GM23338 (cell line): Measurements from ENCODE around the gene MZT2A. TPM values are rescaled to one million over a fixed set of nuclear protein-coding genes. Genes with fewer than 3 reads are reported as not detected.
"Not testable (repeated sequence)": the region's sequence is repeated elsewhere in the genome, so short reads cannot be mapped to it uniquely, and the experiment has no call there.

ENCODE experiments used
- ATAC-seq: fragments of 200-7000 bp; cut with Tn5 transposase; 3 replicates; pipeline ENCODE4 v1.9.1; 2020
- DNase-seq: peaks from one replicate; pipeline ENCODE4 v3.0.0-alpha.2; 2015; ENCODE audit warnings: low spot score
- H2AFZ ChIP-seq: fragments of 200-600 bp; sonication (generic); 2 replicates; pipeline ENCODE4 v1.8.0; 2016; ENCODE audit warnings: antibody characterized with exemption, mild to moderate bottlenecking, moderate library complexity
- H3F3A ChIP-seq: fragments of 200-600 bp; sonication (generic); replicated peaks from 2 replicates; pipeline ENCODE4 v1.8.0; 2017; ENCODE audit warnings: antibody characterized with exemption, mixed run types, low read depth
- H3K27ac ChIP-seq: fragments of 200-600 bp; sonication (generic); 2 replicates; pipeline ENCODE4 v1.6.1; 2016; ENCODE audit warnings: low read depth
- H3K27me3 ChIP-seq: fragments of 200-600 bp; sonication (generic); 2 replicates; pipeline ENCODE4 v1.8.0; 2016; ENCODE audit warnings: mild to moderate bottlenecking, mixed run types, moderate library complexity; ENCODE audit not compliant: insufficient read depth
- H3K36me3 ChIP-seq: fragments of 200-600 bp; sonication (generic); 2 replicates; pipeline ENCODE4 v1.8.0; 2016; ENCODE audit warnings: mild to moderate bottlenecking; ENCODE audit not compliant: insufficient read depth
- H3K4me1 ChIP-seq: fragments of 200-600 bp; sonication (generic); 2 replicates; pipeline ENCODE4 v1.8.0; 2016; ENCODE audit warnings: mild to moderate bottlenecking, moderate library complexity; ENCODE audit not compliant: insufficient read depth
- H3K4me2 ChIP-seq: fragments of 200-600 bp; sonication (generic); 2 replicates; pipeline ENCODE4 v1.7.1; 2017; ENCODE audit warnings: mixed run types
- H3K4me3 ChIP-seq: fragments of 200-600 bp; sonication (generic); 2 replicates; pipeline ENCODE4 v1.6.1; 2016; ENCODE audit warnings: mixed run types
- H3K79me2 ChIP-seq: fragments of 200-600 bp; sonication (generic); replicated peaks from 2 replicates; pipeline ENCODE4 v1.8.0; 2017; ENCODE audit warnings: mild to moderate bottlenecking; ENCODE audit not compliant: insufficient read depth
- H3K9me2 ChIP-seq: fragments of 200-600 bp; sonication (generic); 2 replicates; pipeline ENCODE4 v1.8.0; 2017; ENCODE audit not compliant: insufficient read depth
- H4K20me1 ChIP-seq: fragments of 200-600 bp; sonication (generic); replicated peaks from 2 replicates; pipeline ENCODE4 v1.8.0; 2017; ENCODE audit warnings: mild to moderate bottlenecking; ENCODE audit not compliant: insufficient read depth
- H3K27ac Mint-ChIP-seq: 2 replicates; pipeline ENCODE4 v1.8.0; 2020; ENCODE audit warnings: inconsistent platforms, mild to moderate bottlenecking, moderate library complexity, mixed read lengths
- H3K27me3 Mint-ChIP-seq: 3 replicates; pipeline ENCODE4 v1.8.0; 2022; ENCODE audit warnings: low read depth, mild to moderate bottlenecking, moderate library complexity, mixed read lengths, inconsistent platforms; ENCODE audit not compliant: insufficient read depth, poor library complexity
- H3K36me3 Mint-ChIP-seq: 3 replicates; pipeline ENCODE4 v1.8.0; 2021; ENCODE audit warnings: low read depth, mild to moderate bottlenecking, inconsistent platforms, moderate library complexity, mixed read lengths
- H3K4me1 Mint-ChIP-seq: 3 replicates; pipeline ENCODE4 v1.8.0; 2020; ENCODE audit warnings: mild to moderate bottlenecking, inconsistent platforms, mixed read lengths
- H3K4me3 Mint-ChIP-seq: 3 replicates; pipeline ENCODE4 v1.8.0; 2021; ENCODE audit warnings: moderate library complexity, mild to moderate bottlenecking, inconsistent platforms, mixed read lengths
- H3K9me3 Mint-ChIP-seq: 3 replicates; pipeline ENCODE4 v1.8.0; 2020; ENCODE audit warnings: moderate library complexity, mild to moderate bottlenecking, inconsistent platforms, mixed read lengths
- CTCF ChIP-seq, 2 experiments: fragments of 200-600 bp in 1 of 2; sonication (generic) in 1 of 2; conservative IDR thresholded peaks; 2 replicates each; pipeline versions ENCODE4 v1.5.1 to v1.6.1; 2016 to 2017; ENCODE audit warnings: antibody characterized with exemption in 2 of 2, low read depth in 2 of 2, mild to moderate bottlenecking in 2 of 2, moderate library complexity in 1 of 2
- EZH2 ChIP-seq: fragments of 200-600 bp; sonication (generic); IDR thresholded peaks from one replicate; pipeline ENCODE4 v1.8.0; 2017; ENCODE audit warnings: antibody characterized with exemption, mild to moderate bottlenecking, low read depth; ENCODE audit not compliant: unreplicated experiment
- EZH2phosphoT487 ChIP-seq: fragments of 200-600 bp; sonication (generic); IDR thresholded peaks from one replicate; pipeline ENCODE4 v1.8.1; 2018; ENCODE audit warnings: antibody characterized with exemption; ENCODE audit not compliant: unreplicated experiment
- polyA plus RNA-seq: library from polyadenylated mRNA; unstranded; fragments of >200 nt; fragmentation: Nextera tagmentation; extraction: Ambion mirVana; gene quantifications from 2 replicates; pipeline ENCODE4 v1.2.1, GENCODE V29; 2016
- total RNA-seq: library from RNA; depleted of rRNA; stranded (reverse); fragments of >200 nt; shearing (Covaris generic); gene quantifications from 2 replicates; pipeline ENCODE4 v1.2.3, GENCODE V29; 2014

MZT2A gene
- total and polyA plus RNA-seq, 2 experiments from 2014 or later: 69.0 to 120 TPM

DNA sequence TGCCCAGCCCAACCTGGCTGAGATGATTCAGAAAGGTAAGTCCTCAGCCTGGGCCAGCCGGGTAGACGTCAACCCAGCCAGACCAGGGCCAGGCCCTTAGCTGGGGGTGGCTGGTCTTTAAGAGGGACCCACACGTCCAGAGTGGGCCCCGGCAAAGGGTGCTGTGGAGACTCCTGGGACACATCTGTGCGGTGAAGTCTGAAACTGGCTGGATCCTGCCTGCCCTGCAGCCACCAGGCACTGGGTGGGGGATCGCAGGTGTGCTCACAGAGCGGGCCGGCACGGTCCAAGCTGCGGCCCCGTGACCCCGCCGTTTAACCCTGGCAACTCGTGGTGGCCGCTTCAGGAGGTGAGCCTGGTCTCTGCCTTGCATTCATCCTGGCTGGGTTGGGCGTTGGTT is 25.7 kb upstream of the MZT2A start:
- not testable (repeated sequence) for H3K4me3 ChIP-seq, H3K27ac ChIP-seq, H3K36me3 ChIP-seq, H3K27me3 ChIP-seq, H3F3A ChIP-seq, H3K79me2 ChIP-seq, H3K27ac Mint-ChIP-seq, DNase-seq, ATAC-seq, H3K9me3 Mint-ChIP-seq, H3K4me2 ChIP-seq, H3K9me2 ChIP-seq, H3K4me3 Mint-ChIP-seq, H4K20me1 ChIP-seq, H3K4me1 ChIP-seq, H3K4me1 Mint-ChIP-seq, H2AFZ ChIP-seq, H3K27me3 Mint-ChIP-seq
- H3K36me3 Mint-ChIP-seq: peaks cover 38% of the 10 kb centered on the region

DNA sequence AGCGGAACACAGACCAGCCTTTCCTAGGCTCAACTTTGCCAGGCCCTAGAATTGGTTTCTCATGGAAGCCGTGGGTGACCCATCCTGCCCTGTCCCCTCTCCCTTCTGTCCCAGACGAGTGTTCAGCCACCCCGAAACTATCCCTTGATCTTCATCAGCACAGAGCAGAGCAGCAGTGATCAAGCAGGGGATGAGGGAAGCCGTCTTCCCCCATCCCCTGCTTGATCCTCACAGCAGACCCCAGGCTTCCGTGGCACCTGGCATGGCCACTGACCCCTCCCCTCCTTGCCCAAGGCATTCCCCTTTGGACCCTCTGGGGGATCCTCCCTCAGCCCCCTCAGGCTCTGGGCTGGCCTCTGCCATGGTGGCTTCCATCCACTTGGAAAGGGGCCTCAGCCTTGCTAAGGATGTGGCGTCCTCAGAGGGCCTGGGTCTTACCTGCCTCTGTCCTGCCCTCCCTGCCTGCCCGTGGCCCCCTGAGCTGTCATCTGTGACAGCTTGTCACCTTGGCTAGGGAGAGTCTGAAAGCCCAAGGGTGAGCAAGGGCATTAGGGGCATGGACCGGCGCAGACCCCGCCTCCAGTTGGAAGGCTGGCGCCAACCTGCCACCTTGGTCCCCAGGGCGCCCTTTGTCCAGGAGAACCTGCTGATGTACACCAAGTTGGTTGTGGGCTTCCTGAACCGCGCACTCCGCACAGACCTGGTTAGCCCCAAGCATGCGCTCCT is 25.1 kb upstream of the MZT2A start:
- no peaks in the 10 kb centered on the region for H3K27me3 ChIP-seq
- H3K36me3 Mint-ChIP-seq: peaks cover 39% of the 10 kb centered on the region
- H3K4me3 Mint-ChIP-seq: no peak overlapping the region
- H4K20me1 ChIP-seq: no peaks in the 10 kb centered on the region
- no peaks in the 10 kb centered on the region for H3K36me3 ChIP-seq
- no peaks in the 10 kb centered on the region for H3F3A ChIP-seq
- no peaks in the 10 kb centered on the region; the same call in 1 of the 3 replicates for H3K4me1 Mint-ChIP-seq
- no peak overlapping the region for H3K27ac Mint-ChIP-seq
- no peak overlapping the region for H3K4me3 ChIP-seq
- no peak overlapping the region for H3K27ac ChIP-seq
- no peaks in the 10 kb centered on the region for H3K4me1 ChIP-seq
- H2AFZ ChIP-seq: no peak overlapping the region
- peaks cover 6% of the 10 kb centered on the region for H3K27me3 Mint-ChIP-seq
- H3K9me2 ChIP-seq: no peaks in the 10 kb centered on the region
- ATAC-seq (no peak), DNase-seq (no peak)
- H3K9me3 Mint-ChIP-seq: no peaks in the 10 kb centered on the region
- no peak overlapping the region for H3K4me2 ChIP-seq
- no peaks in the 10 kb centered on the region for H3K79me2 ChIP-seq
- TF ChIP-seq EZH2 (no peak), EZH2phosphoT487 (no peak)

DNA sequence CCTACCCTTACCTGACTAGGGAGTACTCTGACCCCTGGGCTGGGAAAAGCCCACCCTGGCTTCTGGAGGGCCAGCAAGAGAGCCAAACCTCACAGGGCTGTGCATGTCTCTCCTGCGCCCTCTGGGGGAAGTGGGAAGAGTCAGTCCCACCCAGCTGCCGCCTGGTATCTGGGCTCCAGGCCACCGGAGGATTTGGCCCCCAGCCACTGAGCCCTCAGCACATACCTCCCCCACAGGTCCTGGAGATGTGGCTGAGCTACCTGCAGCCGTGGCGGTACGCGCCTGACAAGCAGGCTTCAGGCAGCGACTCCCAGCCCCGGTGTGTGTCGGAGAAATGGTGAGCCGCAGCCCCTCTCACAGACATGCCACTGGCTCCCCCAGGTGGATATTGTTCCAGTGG is 24.4 kb upstream of the MZT2A start:
- DNase-seq (peak; percentile 65), ATAC-seq (peak; percentile 81)
- not testable (repeated sequence) for H4K20me1 ChIP-seq, H3K27ac ChIP-seq, H3K9me3 Mint-ChIP-seq, H3K9me2 ChIP-seq, H3K4me1 ChIP-seq, H3K27ac Mint-ChIP-seq, H3K36me3 ChIP-seq, H3K27me3 Mint-ChIP-seq, H3F3A ChIP-seq, H2AFZ ChIP-seq, H3K4me3 ChIP-seq, H3K4me2 ChIP-seq, H3K4me3 Mint-ChIP-seq, H3K4me1 Mint-ChIP-seq, H3K79me2 ChIP-seq, H3K27me3 ChIP-seq
- H3K36me3 Mint-ChIP-seq: peaks cover 38% of the 10 kb centered on the region
- TF ChIP-seq CTCF (conservative IDR thresholded peaks at IDR 0.05; ENCODE audit: low read depth in 2 of 2): peak; percentile 27 to 68; a peak in 3 of 4 replicates
